GDM1 (cell line): ENCODE data around the gene PDILT.
"Not testable (repeated sequence)": the region's sequence is repeated elsewhere in the genome, so short reads cannot be mapped to it uniquely, and the experiment has no call there.

Experiments
- DNase-seq: peaks from one replicate; lab custom pipeline; 2025; lab: John Stamatoyannopoulos, UW

The PDILT gene, protein sequence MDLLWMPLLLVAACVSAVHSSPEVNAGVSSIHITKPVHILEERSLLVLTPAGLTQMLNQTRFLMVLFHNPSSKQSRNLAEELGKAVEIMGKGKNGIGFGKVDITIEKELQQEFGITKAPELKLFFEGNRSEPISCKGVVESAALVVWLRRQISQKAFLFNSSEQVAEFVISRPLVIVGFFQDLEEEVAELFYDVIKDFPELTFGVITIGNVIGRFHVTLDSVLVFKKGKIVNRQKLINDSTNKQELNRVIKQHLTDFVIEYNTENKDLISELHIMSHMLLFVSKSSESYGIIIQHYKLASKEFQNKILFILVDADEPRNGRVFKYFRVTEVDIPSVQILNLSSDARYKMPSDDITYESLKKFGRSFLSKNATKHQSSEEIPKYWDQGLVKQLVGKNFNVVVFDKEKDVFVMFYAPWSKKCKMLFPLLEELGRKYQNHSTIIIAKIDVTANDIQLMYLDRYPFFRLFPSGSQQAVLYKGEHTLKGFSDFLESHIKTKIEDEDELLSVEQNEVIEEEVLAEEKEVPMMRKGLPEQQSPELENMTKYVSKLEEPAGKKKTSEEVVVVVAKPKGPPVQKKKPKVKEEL

GRCh38 chr16:20404637-20405036 lies at the start of gene PDILT:
Gene PDILT, minus strand, starts transcription at chr16:20404737. Its CDS starts 5,437 bp downstream, at chr16:20399300.
- DNase-seq = no peak

- DNase-seq = not testable (repeated sequence)
Measured at GRCh38 chr16:20453633-20454032, 49.1 kb upstream of the PDILT start.

DNA sequence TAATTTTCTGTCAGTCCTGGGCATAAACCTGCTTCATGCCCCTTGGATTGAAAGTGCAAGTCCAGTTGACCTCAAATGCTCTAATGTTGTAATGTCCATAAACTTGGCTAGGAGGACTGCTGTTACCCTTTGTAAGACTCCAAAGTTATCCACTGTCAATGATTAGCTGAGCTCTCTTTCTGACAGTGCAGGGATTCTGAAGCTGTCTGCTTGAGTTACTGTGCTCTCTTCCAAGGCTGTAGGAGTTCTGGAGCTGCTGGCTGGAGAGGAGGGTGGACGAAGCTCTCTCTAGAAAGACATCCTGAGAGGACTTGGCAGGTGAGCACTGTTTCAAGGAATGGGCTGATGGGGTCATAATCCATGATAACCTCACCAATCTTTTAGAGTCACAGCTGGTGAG lies 46.8 kb upstream of the PDILT start, which contains the start of gene ACSM2A:
ACSM2A (plus strand) TSS at position 158 of the 400 bp plus-strand sequence. CDS start 8,594 bp downstream, outside the sequence.
- not testable (repeated sequence) for DNase-seq

DNA sequence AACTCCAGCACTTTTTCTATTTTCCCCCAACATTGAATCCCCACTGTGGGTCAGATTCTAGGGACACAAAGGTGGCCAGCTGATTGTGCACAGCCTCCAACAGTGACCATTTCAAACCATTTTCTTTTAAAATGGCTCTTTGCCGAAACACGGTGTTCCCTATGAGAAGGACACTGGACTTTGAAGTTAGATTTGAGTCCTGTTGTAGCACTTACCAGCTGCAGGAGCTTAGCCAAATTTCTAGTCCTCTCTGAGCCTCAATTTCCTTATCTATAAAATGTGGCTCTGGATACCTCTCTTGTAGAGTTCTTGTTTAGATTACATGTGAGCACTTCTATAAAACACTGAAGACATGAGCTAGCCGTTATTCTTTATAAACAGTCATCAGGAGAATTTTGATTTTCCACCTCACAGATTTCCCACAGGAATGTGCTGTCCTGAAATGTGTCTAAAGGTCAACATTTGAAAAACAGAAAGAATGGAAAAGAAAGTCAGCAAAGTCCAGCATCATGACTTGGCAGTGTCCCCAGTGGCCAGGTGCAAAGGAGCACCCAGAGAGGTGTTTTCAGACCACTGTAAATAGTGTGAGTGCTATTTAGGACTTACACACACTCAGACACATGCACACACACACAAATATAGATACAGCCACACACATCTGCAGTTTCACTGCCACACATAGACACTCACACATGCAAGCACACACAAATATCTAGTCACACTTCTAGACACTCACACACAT lies 42.3 kb upstream of the PDILT start:
- DNase-seq = not testable (repeated sequence)

- not testable (repeated sequence) for DNase-seq
Measured at GRCh38 chr16:20441859-20442258, 37.3 kb upstream of the PDILT start.

DNA sequence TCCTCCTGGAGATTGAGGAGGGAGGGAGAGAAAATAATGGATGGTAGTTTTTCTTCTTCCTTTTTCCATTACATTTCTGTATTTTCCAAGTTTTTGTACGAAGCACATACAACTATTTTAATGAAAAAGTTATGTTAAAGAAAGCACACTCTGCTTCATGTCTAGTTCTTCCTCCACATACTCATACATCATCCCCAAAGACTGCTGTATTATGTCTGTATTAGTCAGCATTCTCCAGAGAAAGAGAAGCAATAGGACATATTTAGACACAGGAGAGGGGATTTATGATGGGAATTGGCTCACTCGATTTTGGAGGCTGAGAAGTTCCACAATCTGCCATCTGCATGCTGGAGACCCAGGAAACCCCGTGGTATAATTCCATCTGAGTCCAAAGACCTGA lies 36.7 kb upstream of the PDILT start:
- DNase-seq = no peak

GRCh38 chr16:20440731-20441130 lies 36.2 kb upstream of the PDILT start:
- DNase-seq = not testable (repeated sequence)

- DNase-seq = not testable (repeated sequence)
Measured at GRCh38 chr16:20439820-20440231, 35.3 kb upstream of the PDILT start.

GRCh38 chr16:20438950-20439349 lies 34.4 kb upstream of the PDILT start:
- not testable (repeated sequence) for DNase-seq

DNA sequence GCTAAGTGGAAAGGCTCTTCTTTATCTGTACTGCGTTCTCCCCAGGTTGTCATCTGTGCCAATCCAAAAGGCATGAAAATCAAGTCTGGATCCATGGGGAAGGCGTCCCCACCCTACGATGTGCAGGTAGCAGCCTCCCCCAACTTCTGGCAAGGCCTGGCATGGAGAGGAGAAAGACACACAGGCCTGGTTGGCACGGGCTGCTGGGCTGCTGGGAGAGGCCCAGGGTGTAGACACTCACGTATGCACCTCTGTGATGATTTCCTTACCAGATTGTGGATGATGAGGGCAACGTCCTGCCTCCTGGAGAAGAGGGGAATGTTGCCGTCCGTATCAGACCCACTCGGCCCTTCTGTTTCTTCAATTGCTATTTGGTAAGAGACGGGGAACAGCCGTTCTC lies 26.4 kb upstream of the PDILT start:
- no peak for DNase-seq

DNA sequence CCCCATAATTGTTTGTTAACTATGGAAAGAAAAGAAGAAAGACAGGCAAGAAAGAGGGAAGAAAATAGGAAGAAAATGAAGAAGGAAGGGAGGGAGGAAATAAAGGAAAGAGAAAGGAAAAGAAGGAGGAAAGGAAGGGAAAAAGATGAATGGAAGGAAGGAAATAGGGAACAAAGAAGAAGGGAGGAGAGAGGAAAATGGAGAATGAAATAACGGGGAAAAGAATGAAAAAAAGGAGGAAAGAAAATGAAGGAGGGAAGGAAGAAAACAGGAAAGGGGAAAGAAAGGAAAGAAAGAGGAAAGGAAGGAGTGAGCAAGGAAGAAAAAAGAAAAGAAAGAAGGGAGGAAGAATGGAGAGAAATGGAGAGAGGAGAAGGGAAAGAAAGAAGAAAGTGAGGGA lies 25.9 kb upstream of the PDILT start:
- not testable (repeated sequence) for DNase-seq

DNA sequence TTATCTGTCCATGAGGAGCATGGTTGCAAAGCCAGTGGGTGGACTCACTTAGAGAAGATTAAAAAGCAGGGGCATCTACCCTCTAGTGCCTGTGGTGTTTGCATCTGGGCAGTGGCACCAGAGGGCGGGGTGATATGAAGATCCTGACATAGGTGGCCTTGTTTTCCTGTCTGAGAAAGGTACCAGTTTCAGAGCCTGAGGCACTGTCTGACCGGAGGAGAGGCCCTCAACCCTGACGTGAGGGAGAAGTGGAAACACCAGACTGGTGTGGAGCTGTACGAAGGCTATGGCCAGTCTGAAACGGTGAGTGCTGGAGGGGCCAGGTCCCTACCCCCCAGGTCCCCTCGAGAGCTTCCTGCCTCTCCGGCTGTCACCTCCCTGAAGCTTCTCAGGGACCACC lies 25.0 kb upstream of the PDILT start:
- DNase-seq = not testable (repeated sequence)

DNA sequence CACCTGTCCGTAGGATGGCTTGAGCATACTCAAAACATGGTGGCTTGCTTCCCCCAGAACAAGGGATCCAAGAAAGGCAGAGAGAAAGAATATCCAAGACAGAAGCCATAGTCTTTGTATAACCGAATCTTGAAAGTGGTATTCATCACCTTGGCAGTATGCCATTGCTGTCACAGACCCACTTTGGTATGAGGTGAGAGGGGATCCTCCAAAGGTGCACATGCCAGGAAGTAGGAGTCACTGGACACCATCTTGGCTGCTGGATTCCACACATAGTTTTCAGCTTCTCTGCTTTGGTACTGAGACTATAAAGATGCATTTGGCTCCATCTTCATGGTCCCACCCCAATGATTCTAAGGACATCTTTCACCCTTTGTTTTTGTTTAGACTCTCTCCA lies 22.9 kb upstream of the PDILT start:
- DNase-seq = not testable (repeated sequence)

GRCh38 chr16:20424129-20424866 lies 19.8 kb upstream of the PDILT start:
- DNase-seq = no peak

DNA sequence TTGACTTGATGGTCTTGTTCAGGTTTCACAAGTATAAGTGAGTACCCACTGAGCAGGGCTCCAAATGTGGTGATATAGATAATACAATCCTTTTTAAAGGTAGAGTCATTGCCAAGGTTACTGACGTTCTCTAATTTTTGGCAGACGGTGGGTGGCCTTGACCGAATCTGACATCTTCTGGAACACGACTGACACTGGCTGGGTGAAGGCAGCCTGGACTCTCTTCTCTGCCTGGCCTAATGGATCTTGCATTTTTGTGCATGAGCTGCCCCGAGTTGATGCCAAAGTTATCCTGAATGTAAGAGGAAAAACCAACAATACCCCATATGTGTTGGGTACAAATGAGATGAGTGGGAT lies 19.2 kb upstream of the PDILT start:
- not testable (repeated sequence) for DNase-seq

- DNase-seq = not testable (repeated sequence)
Measured at GRCh38 chr16:20421748-20422147, 17.2 kb upstream of the PDILT start.

DNA sequence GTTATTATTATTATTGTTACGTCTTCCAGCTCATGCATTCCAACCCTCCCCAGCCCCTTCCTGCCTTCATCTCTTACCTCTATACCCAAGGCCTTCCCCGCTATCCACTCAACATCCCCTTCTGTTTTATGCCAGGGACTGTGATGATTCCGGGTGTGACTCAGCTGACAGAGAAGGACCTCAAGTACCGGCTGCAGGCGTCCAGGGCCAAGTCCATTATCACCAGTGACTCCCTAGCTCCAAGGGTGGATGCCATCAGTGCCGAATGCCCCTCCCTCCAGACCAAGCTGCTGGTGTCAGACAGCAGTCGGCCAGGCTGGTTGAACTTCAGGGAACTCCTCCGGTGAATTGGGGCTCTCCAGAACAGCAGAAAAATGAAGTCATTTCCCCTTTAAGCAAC lies 14.6 kb upstream of the PDILT start:
- not testable (repeated sequence) for DNase-seq

DNA sequence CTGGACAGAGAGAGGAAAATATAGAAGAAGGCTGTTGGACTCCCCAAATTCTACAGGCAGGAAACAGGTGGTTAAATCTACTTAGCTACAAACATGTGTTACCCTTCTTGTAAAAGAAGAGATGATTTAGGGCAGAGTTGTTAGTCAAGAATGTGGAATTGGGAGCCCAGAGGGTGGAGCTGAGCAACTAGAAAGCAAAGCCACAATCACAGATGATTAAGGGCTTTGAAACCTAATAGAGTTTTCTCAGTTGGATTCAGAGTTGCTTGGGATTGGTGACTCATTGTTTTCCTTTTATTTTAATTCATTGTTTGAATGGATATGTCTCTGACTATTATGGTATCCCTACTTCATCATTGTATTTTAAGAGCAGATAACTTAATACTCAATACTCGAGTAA lies 11.0 kb upstream of the PDILT start:
- no peak for DNase-seq

- no peak for DNase-seq
Measured at GRCh38 chr16:20411055-20411454, 6.5 kb upstream of the PDILT start.

- DNase-seq = no peak
Measured at GRCh38 chr16:20410121-20410723, 5.7 kb upstream of the PDILT start.

DNA sequence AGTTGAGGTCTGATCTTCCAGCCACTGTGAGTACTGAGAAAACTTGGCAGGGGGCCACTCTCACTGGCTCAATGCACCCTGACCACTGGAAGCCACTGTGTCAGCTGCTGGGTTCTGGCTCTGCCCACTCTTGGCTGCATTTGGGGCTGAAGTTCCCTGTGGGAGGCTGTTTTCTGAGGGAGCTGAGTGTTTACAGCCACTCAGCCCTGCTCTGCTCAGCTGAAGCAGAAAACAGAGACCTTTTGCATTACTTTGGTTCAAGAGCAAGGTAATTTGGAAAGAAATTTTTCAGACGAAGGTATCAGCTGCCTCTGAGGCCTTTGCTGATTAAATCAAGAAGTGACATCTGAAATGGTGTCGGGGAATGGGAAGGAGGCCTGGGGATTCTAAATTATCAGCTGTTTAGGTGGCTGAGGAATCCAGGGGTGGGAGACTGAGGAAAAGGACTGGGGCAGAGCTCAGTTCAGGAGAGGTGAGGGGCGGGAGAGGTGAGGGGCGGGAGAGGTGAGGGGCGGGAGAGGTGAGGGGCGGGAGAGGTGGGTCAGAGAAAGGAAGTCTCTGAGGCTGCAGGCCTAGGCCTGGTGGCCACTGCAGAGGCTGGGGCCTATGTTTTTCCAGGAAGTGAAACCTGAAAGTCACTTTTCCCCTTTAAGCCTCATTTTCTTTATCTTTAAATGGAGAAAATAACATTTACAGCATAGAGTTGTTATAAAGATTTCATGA lies 5.0 kb upstream of the PDILT start, which contains the start of gene ACSM5:
ACSM5 (plus strand) TSS at position 137 of the 723 bp plus-strand sequence. CDS start 1,951 bp downstream, outside the sequence.
- no peak for DNase-seq
